HEK293T (cell line): Measurements from ENCODE around the gene HASPIN.

ENCODE experiments used
- CTCF ChIA-PET: fragments of 350-600 bp; formaldehyde crosslinking; extraction: SDS; loops from one replicate; lab custom pipeline; 2021; ENCODE audit warnings: antibody characterized with exemption, inconsistent platforms; lab: Yijun Ruan, JAX
- POLR2A ChIA-PET: fragments of 350-600 bp; formaldehyde crosslinking; extraction: SDS; loops from one replicate; lab custom pipeline; 2020; ENCODE audit warnings: antibody characterized with exemption, inconsistent platforms; lab: Yijun Ruan, JAX
- DNase-seq: peaks from one replicate; pipeline ENCODE4 v3.0.0; 2012; ENCODE audit warnings: mixed read lengths; ENCODE audit errors: extremely low spot score
- ARNT ChIP-seq: fragments of 450-650 bp; IDR thresholded peaks from 2 replicates; pipeline ENCODE4 v1.6.1; 2017; ENCODE audit warnings: mild to moderate bottlenecking
- BHLHE40 ChIP-seq: fragments of 450-650 bp; IDR thresholded peaks from 2 replicates; pipeline ENCODE4 v1.6.1; 2016; ENCODE audit warnings: mild to moderate bottlenecking, moderate library complexity, borderline replicate concordance
- CTBP1 ChIP-seq: fragments of 450-650 bp; IDR thresholded peaks from 2 replicates; pipeline ENCODE4 v1.6.1; 2016; ENCODE audit warnings: borderline replicate concordance
- ELF4 ChIP-seq: fragments of 450-650 bp; IDR thresholded peaks from 2 replicates; pipeline ENCODE4 v1.6.1; 2017; ENCODE audit warnings: antibody characterized with exemption
- FOXA1 ChIP-seq: fragments of 450-650 bp; IDR thresholded peaks from 2 replicates; pipeline ENCODE4 v1.6.1; 2016; ENCODE audit warnings: mild to moderate bottlenecking
- FOXK2 ChIP-seq: fragments of 450-650 bp; IDR thresholded peaks from 2 replicates; pipeline ENCODE4 v1.6.1; 2016; ENCODE audit warnings: mild to moderate bottlenecking
- FOXM1 ChIP-seq: fragments of 450-650 bp; IDR thresholded peaks from 2 replicates; pipeline ENCODE4 v1.6.1; 2017; ENCODE audit warnings: mild to moderate bottlenecking, borderline replicate concordance
- HDGF ChIP-seq: fragments of 450-650 bp; IDR thresholded peaks from 2 replicates; pipeline ENCODE4 v1.6.1; 2017; ENCODE audit warnings: antibody characterized with exemption, borderline replicate concordance
- L3MBTL2 ChIP-seq: fragments of 450-650 bp; conservative IDR thresholded peaks from 2 replicates; pipeline ENCODE4 v1.6.1; 2016; ENCODE audit warnings: mild to moderate bottlenecking
- LEF1 ChIP-seq: fragments of 450-650 bp; IDR thresholded peaks from 2 replicates; pipeline ENCODE4 v1.6.1; 2017; ENCODE audit warnings: mild to moderate bottlenecking, borderline replicate concordance
- NFRKB ChIP-seq: fragments of 450-650 bp; IDR thresholded peaks from 2 replicates; pipeline ENCODE4 v1.6.1; 2016; ENCODE audit warnings: mild to moderate bottlenecking, moderate library complexity
- PKNOX1 ChIP-seq: fragments of 450-650 bp; IDR thresholded peaks from 2 replicates; pipeline ENCODE4 v1.6.1; 2016
- SP1 ChIP-seq: fragments of 450-650 bp; IDR thresholded peaks from 2 replicates; pipeline ENCODE4 v1.6.1; 2017
- SUZ12 ChIP-seq: fragments of 450-650 bp; IDR thresholded peaks from 2 replicates; pipeline ENCODE4 v1.6.1; 2016; ENCODE audit warnings: mild to moderate bottlenecking
- TARDBP ChIP-seq: fragments of 450-650 bp; IDR thresholded peaks from 2 replicates; pipeline ENCODE4 v1.6.1; 2016
- ZNF384 ChIP-seq: fragments of 450-650 bp; IDR thresholded peaks from 2 replicates; pipeline ENCODE4 v1.6.1; 2016

HASPIN gene

GRCh38 chr17:3688027-3688553 is 35.6 kb upstream of the HASPIN start:
- ChIA-PET POLR2A (interaction anchor here (1.0 kb wide), 1 partner anchor 20 kb away, joined by 3 read pairs; the partner anchor contains the start of genes EMC6 and TAX1BP3), CTCF (no interaction called here)
- TF ChIP-seq BHLHE40 (no peak), FOXA1 (no peak), TARDBP (no peak), PKNOX1 (no peak), SP1 (no peak)
- DNase-seq, result no peak

- DNase-seq, result no peak
- no peak for TF ChIP-seq SP1
- no peak for TF ChIP-seq ELF4
- no peak for TF ChIP-seq NFRKB
- TF ChIP-seq FOXK2, result no peak
- TF ChIP-seq ARNT, result no peak
- no peak for TF ChIP-seq PKNOX1
- TF ChIP-seq L3MBTL2, result no peak
- no peak for TF ChIP-seq TARDBP
- POLR2A ChIA-PET, result no interaction called here
- CTCF ChIA-PET, result no interaction called here
Observed at GRCh38 chr17:3688852-3689261, 34.8 kb upstream of the HASPIN start.

GRCh38 chr17:3689262-3690093 is 34.2 kb upstream of the HASPIN start:
- TF ChIP-seq BHLHE40, result no peak
- TF ChIP-seq CTBP1, result no peak
- no peak for TF ChIP-seq L3MBTL2
- TF ChIP-seq ZNF384, result no peak
- TF ChIP-seq FOXK2, result no peak
- TF ChIP-seq PKNOX1, result no peak
- TF ChIP-seq HDGF, result no peak
- no peak for TF ChIP-seq SP1
- no peak for TF ChIP-seq FOXM1
- TF ChIP-seq SUZ12, result no peak
- TF ChIP-seq LEF1, result no peak
- TF ChIP-seq TARDBP, result no peak
- TF ChIP-seq ARNT, result no peak
- no peak for TF ChIP-seq NFRKB
- no peak for TF ChIP-seq FOXA1
- TF ChIP-seq ELF4, result no peak
- DNase-seq, result no peak
- CTCF ChIA-PET, result no interaction called here
- POLR2A ChIA-PET, result no interaction called here

GRCh38 chr17:3690094-3690715 is 33.5 kb upstream of the HASPIN start:
- DNase-seq, result no peak
- CTCF ChIA-PET, result no interaction called here
- no peak for TF ChIP-seq FOXM1
- no peak for TF ChIP-seq FOXA1
- no peak for TF ChIP-seq CTBP1
- no peak for TF ChIP-seq PKNOX1
- POLR2A ChIA-PET, result no interaction called here

DNA sequence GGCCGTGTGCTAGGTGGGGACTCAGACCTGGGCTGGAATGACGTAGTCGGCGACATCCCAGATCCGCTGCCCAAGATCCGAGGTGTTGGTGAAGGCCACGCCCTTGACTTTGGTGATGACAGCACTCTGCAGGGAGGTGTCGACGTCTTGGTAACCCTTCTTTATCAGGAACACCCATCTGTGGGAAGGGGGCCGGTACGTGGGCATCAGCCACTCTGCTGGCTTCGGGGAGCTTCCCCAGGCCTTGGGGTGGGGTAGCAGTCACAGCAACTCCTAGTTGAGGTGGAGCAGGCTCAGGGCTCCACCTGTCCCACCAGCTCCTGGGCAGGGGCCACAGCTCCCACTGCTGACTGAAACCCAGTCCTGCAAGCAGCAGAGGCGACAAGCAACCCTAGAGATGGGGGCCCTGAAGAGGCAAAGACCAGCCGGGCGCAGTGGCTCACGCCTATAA is 32.1 kb upstream of the HASPIN start:
- DNase-seq, result no peak
- ChIA-PET CTCF (interaction anchor here (0.7 to 0.9 kb wide), 3 partner anchors 9 to 46 kb away, joined by 3 to 4 read pairs (median 3); no protein-coding TSS in a partner anchor), POLR2A (no interaction called here)

More for the DNA sequence above, 32.1 kb upstream of the HASPIN start:
- no peak for TF ChIP-seq ZNF384
- TF ChIP-seq FOXM1, result no peak
- TF ChIP-seq TARDBP, result no peak
- TF ChIP-seq FOXA1, result no peak
- no peak for TF ChIP-seq CTBP1
- TF ChIP-seq SP1, result no peak
- TF ChIP-seq FOXK2, result no peak
- TF ChIP-seq ELF4, result no peak
- TF ChIP-seq BHLHE40, result no peak
- no peak for TF ChIP-seq L3MBTL2
- no peak for TF ChIP-seq SUZ12
- no peak for TF ChIP-seq NFRKB
- no peak for TF ChIP-seq HDGF
- TF ChIP-seq PKNOX1, result no peak
- TF ChIP-seq ARNT, result no peak
- no peak for TF ChIP-seq LEF1
